Colonic mucosa (tissue), 4 donors: ENCODE results near the gene LRP1B. TPM values are rescaled to one million over a fixed set of nuclear protein-coding genes. Genes with fewer than 3 reads are reported as not detected.
"Not testable (repeated sequence)": the region's sequence is repeated elsewhere in the genome, so short reads cannot be mapped to it uniquely, and the experiment has no call there.

Experiments used
- DNase-seq: peaks from one replicate; pipeline ENCODE4 v3.0.0-alpha.2; 2020
- H3K27ac ChIP-seq: fragments of 200-600 bp; one replicate; pipeline ENCODE4 v1.8.0; 2021
- H3K27me3 ChIP-seq: fragments of 200-600 bp; one replicate; pipeline ENCODE4 v1.8.0; 2021
- H3K36me3 ChIP-seq: fragments of 200-600 bp; one replicate; pipeline ENCODE4 v1.8.0; 2021
- H3K4me1 ChIP-seq: fragments of 200-600 bp; one replicate; pipeline ENCODE4 v1.8.0; 2021; ENCODE audit warnings: mild to moderate bottlenecking
- H3K4me3 ChIP-seq: fragments of 200-600 bp; one replicate; pipeline ENCODE4 v1.8.0; 2021
- H3K9ac ChIP-seq, 2 donors: one replicate each; pipeline ENCODE4 v1.7.0; 2013; ENCODE audit warnings: control low read depth in 2 of 2, low read depth in 2 of 2, low read length in 2 of 2
- H3K9me3 ChIP-seq: fragments of 200-600 bp; one replicate; pipeline ENCODE4 v1.8.0; 2021
- intact Hi-C: fragments of 100-400 bp; cut with DNase I; formaldehyde crosslinking; loops from one replicate; pipeline ENCODE4 v1.14.1; 2022
- total RNA-seq, 2 donors: library from RNA; stranded (reverse); fragmentation: NEBNext Ultra II Directional in 1 of 2; extraction: Animal tissue kit (Norgen Biotek cat#: 25700) in 1 of 2; gene quantifications; one replicate each; pipeline ENCODE4 v1.2.1, GENCODE V29; 2021
- TF ChIP-seq, protein P1 (sequence below): fragments of 200-600 bp; IDR thresholded peaks from one replicate; pipeline ENCODE4 v1.8.0; 2022; ENCODE audit warnings: antibody characterized with exemption, mild to moderate bottlenecking
- donor health status: healthy.
- donor health status: DM: no; HTN: no; CAD: no.
- donor health status: DM: no; HTN: no; CAD: no.

Gene LRP1B
- total RNA-seq, 2 donors from 2014 or later: 0.10 to 0.19 TPM

DNA sequence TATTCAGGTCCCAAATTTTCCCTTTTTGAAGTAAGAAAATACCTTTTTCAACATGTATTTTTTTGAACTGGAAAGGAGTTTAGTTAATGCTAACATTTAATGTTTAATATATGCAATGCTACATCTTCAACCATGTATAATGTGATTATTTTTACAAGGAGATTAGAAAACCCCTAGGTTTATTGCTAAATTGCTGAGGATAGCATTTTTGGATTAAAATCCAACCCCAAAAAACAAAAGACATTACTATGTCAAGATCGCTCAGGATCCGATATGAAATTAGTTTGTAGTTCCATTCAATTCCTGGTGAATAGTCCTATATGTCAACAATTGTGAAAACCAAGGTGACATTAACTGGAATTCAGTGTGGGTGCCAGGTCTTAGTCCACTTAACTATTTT lies 35.2 kb downstream of the LRP1B start:
- H3K27me3 ChIP-seq: no peaks in the 10 kb centered on the region
- H3K27ac ChIP-seq: no peak overlapping the region
- no peaks in the 10 kb centered on the region for H3K4me1 ChIP-seq
- TF ChIP-seq, protein P1, sequence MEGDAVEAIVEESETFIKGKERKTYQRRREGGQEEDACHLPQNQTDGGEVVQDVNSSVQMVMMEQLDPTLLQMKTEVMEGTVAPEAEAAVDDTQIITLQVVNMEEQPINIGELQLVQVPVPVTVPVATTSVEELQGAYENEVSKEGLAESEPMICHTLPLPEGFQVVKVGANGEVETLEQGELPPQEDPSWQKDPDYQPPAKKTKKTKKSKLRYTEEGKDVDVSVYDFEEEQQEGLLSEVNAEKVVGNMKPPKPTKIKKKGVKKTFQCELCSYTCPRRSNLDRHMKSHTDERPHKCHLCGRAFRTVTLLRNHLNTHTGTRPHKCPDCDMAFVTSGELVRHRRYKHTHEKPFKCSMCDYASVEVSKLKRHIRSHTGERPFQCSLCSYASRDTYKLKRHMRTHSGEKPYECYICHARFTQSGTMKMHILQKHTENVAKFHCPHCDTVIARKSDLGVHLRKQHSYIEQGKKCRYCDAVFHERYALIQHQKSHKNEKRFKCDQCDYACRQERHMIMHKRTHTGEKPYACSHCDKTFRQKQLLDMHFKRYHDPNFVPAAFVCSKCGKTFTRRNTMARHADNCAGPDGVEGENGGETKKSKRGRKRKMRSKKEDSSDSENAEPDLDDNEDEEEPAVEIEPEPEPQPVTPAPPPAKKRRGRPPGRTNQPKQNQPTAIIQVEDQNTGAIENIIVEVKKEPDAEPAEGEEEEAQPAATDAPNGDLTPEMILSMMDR: no peak
- H3K9ac ChIP-seq: no peak overlapping the region
- H3K36me3 ChIP-seq: no peaks in the 10 kb centered on the region
- DNase-seq: no peak
- H3K4me3 ChIP-seq: no peak overlapping the region
- no peaks in the 10 kb centered on the region for H3K9me3 ChIP-seq
- intact Hi-C loops: no loop called here

GRCh38 chr2:142094233-142094632 lies 36.6 kb downstream of the LRP1B start:
- no peaks in the 10 kb centered on the region for H3K36me3 ChIP-seq
- TF ChIP-seq, protein P1: no peak
- H3K27ac ChIP-seq: no peak overlapping the region
- no peak overlapping the region for H3K4me3 ChIP-seq
- intact Hi-C loops: no loop called here
- H3K4me1 ChIP-seq: no peaks in the 10 kb centered on the region
- H3K27me3 ChIP-seq: no peaks in the 10 kb centered on the region
- H3K9me3 ChIP-seq: no peaks in the 10 kb centered on the region
- no peak overlapping the region for H3K9ac ChIP-seq
- DNase-seq: no peak

GRCh38 chr2:142088058-142088568 lies 42.7 kb downstream of the LRP1B start:
- DNase-seq: no peak
- Histone ChIP-seq H3K9ac (no peak overlapping the region), H3K9me3 (no peaks in the 10 kb centered on the region), H3K4me3 (no peak overlapping the region), H3K27ac (no peak overlapping the region), H3K36me3 (no peaks in the 10 kb centered on the region), H3K4me1 (no peaks in the 10 kb centered on the region), H3K27me3 (no peaks in the 10 kb centered on the region)
- TF ChIP-seq, protein P1: no peak
- intact Hi-C loops: no loop called here

DNA sequence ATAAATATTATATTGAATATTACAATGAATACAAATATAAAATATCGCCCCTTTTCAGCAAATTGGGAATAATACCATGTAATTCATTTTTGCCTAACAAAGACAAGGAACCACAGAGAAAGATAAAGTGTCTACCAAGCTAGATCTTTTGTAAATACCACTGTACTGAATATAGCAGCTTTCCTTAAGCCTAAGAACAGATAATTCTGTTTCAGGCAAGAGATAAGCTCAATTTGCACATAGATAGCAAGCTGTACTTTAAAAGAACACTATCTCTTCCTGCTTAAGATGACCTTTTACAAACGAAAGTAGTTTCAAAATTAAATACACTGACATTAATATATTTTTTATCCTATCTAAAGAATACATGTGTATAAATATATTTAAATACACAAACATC lies 43.2 kb downstream of the LRP1B start:
- H3K4me3 ChIP-seq, intact Hi-C loops, DNase-seq, H3K9me3 ChIP-seq, H3K4me1 ChIP-seq, H3K27ac ChIP-seq, H3K27me3 ChIP-seq, H3K9ac ChIP-seq, H3K36me3 ChIP-seq: not testable (repeated sequence)

- no peak overlapping the region for H3K27ac ChIP-seq
- H3K9me3 ChIP-seq: no peaks in the 10 kb centered on the region
- H3K27me3 ChIP-seq: no peaks in the 10 kb centered on the region
- TF ChIP-seq, protein P1: no peak
- H3K4me1 ChIP-seq: no peaks in the 10 kb centered on the region
- intact Hi-C loops: no loop called here
- H3K9ac ChIP-seq: no peak overlapping the region
- H3K4me3 ChIP-seq: no peak overlapping the region
- no peaks in the 10 kb centered on the region for H3K36me3 ChIP-seq
- no peak for DNase-seq
Measured at GRCh38 chr2:142082368-142082767, 48.4 kb downstream of the LRP1B start.

DNA sequence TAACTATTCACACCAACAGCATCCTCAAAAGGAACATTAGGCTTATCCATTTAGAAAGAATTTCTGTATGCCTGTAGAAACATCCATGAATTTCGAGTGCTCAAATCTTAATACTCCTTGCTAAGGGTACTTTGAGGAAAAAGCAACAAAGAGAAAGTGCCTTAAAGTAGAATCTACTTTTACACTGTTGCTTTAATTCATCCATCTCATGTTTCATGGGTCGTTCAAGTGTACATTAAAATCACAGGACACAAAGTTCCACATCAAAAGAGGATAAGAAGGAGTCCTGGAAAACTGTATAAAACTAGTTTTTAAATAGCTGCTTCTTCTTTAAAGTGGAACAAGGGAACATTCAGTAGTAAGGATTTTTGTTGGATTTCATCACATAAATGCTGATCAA lies 54.5 kb downstream of the LRP1B start:
- TF ChIP-seq, protein P1: no peak
- no peaks in the 10 kb centered on the region for H3K36me3 ChIP-seq
- intact Hi-C loops: no loop called here
- H3K27me3 ChIP-seq: no peaks in the 10 kb centered on the region
- no peak overlapping the region for H3K9ac ChIP-seq
- DNase-seq: no peak
- no peaks in the 10 kb centered on the region for H3K4me1 ChIP-seq
- H3K9me3 ChIP-seq: no peaks in the 10 kb centered on the region
- H3K27ac ChIP-seq: no peak overlapping the region
- no peak overlapping the region for H3K4me3 ChIP-seq
